HL-60 (cell line): Measurements from ENCODE around the gene EPB41L3.

Experiments
- DNase-seq, 2 experiments: peaks; one replicate each; pipeline ENCODE4 v3.0.0-alpha.2; 2010 to 2020; ENCODE audit warnings: low read depth in 1 of 2, low spot score in 1 of 2
- H3K27ac ChIP-seq: fragments of 250-450 bp; sonication (Bioruptor Pico); replicated peaks from 2 replicates; pipeline ENCODE4 v1.5.1; 2020; ENCODE audit warnings: mild to moderate bottlenecking, moderate library complexity
- H3K27me3 ChIP-seq: fragments of 250-450 bp; sonication (Bioruptor Pico); 2 replicates; pipeline ENCODE4 v1.5.1; 2021; ENCODE audit warnings: mild to moderate bottlenecking, moderate library complexity; ENCODE audit not compliant: insufficient read depth, poor library complexity, severe bottlenecking
- H3K4me3 ChIP-seq: replicated peaks from 2 replicates; pipeline ENCODE4 v1.5.1; 2011; ENCODE audit warnings: mild to moderate bottlenecking, control low read depth, low read length; ENCODE audit not compliant: insufficient read depth
- CTCF ChIP-seq: IDR thresholded peaks from one replicate; pipeline ENCODE4 v1.5.1; 2011; ENCODE audit warnings: low read length, control low read depth, inconsistent platforms; ENCODE audit not compliant: insufficient read depth
- GABPA ChIP-seq: IDR thresholded peaks from 2 replicates; pipeline ENCODE4 v1.6.1; 2012; ENCODE audit warnings: low read depth
- POLR2AphosphoS5 ChIP-seq: IDR thresholded peaks from 2 replicates; pipeline ENCODE4 v1.6.1; 2012; ENCODE audit warnings: low read depth
- REST ChIP-seq: IDR thresholded peaks from 2 replicates; pipeline ENCODE4 v1.6.1; 2012; ENCODE audit warnings: low read depth; ENCODE audit not compliant: insufficient replicate concordance
- SPI1 ChIP-seq: IDR thresholded peaks from 2 replicates; pipeline ENCODE4 v1.6.1; 2012; ENCODE audit warnings: low read depth, mild to moderate bottlenecking, borderline replicate concordance

Gene EPB41L3

GRCh38 chr18:5519448-5520298 is 24.1 kb downstream of the EPB41L3 start:
- no peak overlapping the region for H3K4me3 ChIP-seq
- no peaks in the 10 kb centered on the region for H3K27me3 ChIP-seq
- TF ChIP-seq CTCF (no peak), REST (no peak), GABPA (no peak), POLR2AphosphoS5 (no peak), SPI1 (no peak)
- DNase-seq = no peak
- H3K27ac ChIP-seq = no peak overlapping the region

- Histone ChIP-seq H3K4me3 (no peak overlapping the region), H3K27ac (no peak overlapping the region), H3K27me3 (no peaks in the 10 kb centered on the region)
- no peak for DNase-seq
- TF ChIP-seq GABPA (no peak), POLR2AphosphoS5 (no peak), REST (no peak), CTCF (no peak), SPI1 (no peak)
Observed at GRCh38 chr18:5518899-5519371, 24.9 kb downstream of the EPB41L3 start.

GRCh38 chr18:5518179-5518770 is 25.5 kb downstream of the EPB41L3 start:
- Histone ChIP-seq H3K27me3 (no peaks in the 10 kb centered on the region), H3K4me3 (no peak overlapping the region), H3K27ac (no peak overlapping the region)
- TF ChIP-seq SPI1 (no peak), REST (no peak), CTCF (no peak)
- DNase-seq = no peak
